GM23248 (cell line): ENCODE data around the gene GPC4. TPM values are rescaled to one million over a fixed set of nuclear protein-coding genes. Genes with fewer than 3 reads are reported as not detected.

Source experiments
- DNase-seq: peaks from one replicate; pipeline ENCODE4 v3.0.0-alpha.2; 2015
- H2AFZ ChIP-seq: fragments of 200-600 bp; sonication (generic); 2 replicates; pipeline ENCODE4 v1.6.1; 2016; ENCODE audit warnings: antibody characterized with exemption
- H3F3A ChIP-seq: fragments of 200-600 bp; sonication (generic); 2 replicates; pipeline ENCODE4 v1.6.1; 2016; ENCODE audit warnings: mild to moderate bottlenecking, antibody characterized with exemption, mixed run types; ENCODE audit not compliant: insufficient read depth
- H3K27ac ChIP-seq: fragments of 200-600 bp; sonication (generic); 2 replicates; pipeline ENCODE4 v1.5.1; 2016; ENCODE audit warnings: mild to moderate bottlenecking
- H3K27me3 ChIP-seq: fragments of 200-600 bp; sonication (generic); replicated peaks from 2 replicates; pipeline ENCODE4 v1.6.1; 2016; ENCODE audit warnings: mild to moderate bottlenecking; ENCODE audit not compliant: insufficient read depth
- H3K36me3 ChIP-seq: fragments of 200-600 bp; sonication (generic); 2 replicates; pipeline ENCODE4 v1.6.1; 2016; ENCODE audit warnings: low read depth, mild to moderate bottlenecking
- H3K4me1 ChIP-seq: fragments of 200-600 bp; sonication (generic); 2 replicates; pipeline ENCODE4 v1.6.1; 2016; ENCODE audit warnings: mild to moderate bottlenecking; ENCODE audit not compliant: insufficient read depth
- H3K4me2 ChIP-seq: fragments of 200-600 bp; sonication (generic); one replicate; pipeline ENCODE4 v1.6.1; 2016; ENCODE audit warnings: mild to moderate bottlenecking; ENCODE audit not compliant: unreplicated experiment
- H3K4me3 ChIP-seq: fragments of 200-600 bp; sonication (generic); 2 replicates; pipeline ENCODE4 v1.5.1; 2016; ENCODE audit warnings: mild to moderate bottlenecking
- H3K79me2 ChIP-seq: fragments of 200-600 bp; sonication (generic); 2 replicates; pipeline ENCODE4 v1.6.1; 2016; ENCODE audit warnings: mild to moderate bottlenecking; ENCODE audit not compliant: insufficient read depth
- H3K9ac ChIP-seq: fragments of 200-600 bp; sonication (generic); 2 replicates; pipeline ENCODE4 v1.6.1; 2016; ENCODE audit warnings: mild to moderate bottlenecking
- H3K9me2 ChIP-seq: fragments of 200-600 bp; sonication (generic); 2 replicates; pipeline ENCODE4 v1.6.1; 2016; ENCODE audit warnings: mixed run types, mild to moderate bottlenecking, moderate library complexity; ENCODE audit not compliant: insufficient read depth
- H3K9me3 ChIP-seq: fragments of 200-600 bp; sonication (generic); one replicate; pipeline ENCODE4 v1.6.1; 2017; ENCODE audit warnings: low read depth
- H4K20me1 ChIP-seq: fragments of 200-600 bp; sonication (generic); 2 replicates; pipeline ENCODE4 v1.6.0; 2016; ENCODE audit not compliant: insufficient read depth
- EZH2 ChIP-seq: fragments of 200-600 bp; sonication (generic); IDR thresholded peaks from 2 replicates; pipeline ENCODE4 v1.6.1; 2018; ENCODE audit warnings: antibody characterized with exemption, mild to moderate bottlenecking; ENCODE audit not compliant: insufficient read depth, poor library complexity, severe bottlenecking
- EZH2phosphoT487 ChIP-seq: fragments of 200-600 bp; sonication (generic); IDR thresholded peaks from 2 replicates; pipeline ENCODE4 v1.6.1; 2018; ENCODE audit warnings: antibody characterized with exemption, moderate library complexity, mild to moderate bottlenecking, low read depth; ENCODE audit not compliant: insufficient read depth
- WGBS, 2 experiments: methylation state at CpG; one replicate each; pipeline ENCODE4 v1.1.6; 2015 to 2017; ENCODE audit warnings: low lambda C conversion rate in 2 of 2, low coverage in 1 of 2; ENCODE audit errors: missing lambda C conversion rate in 2 of 2; 5-methylcytosine and 5-hydroxymethylcytosine counted together
- in situ Hi-C: fragments of 300-500 bp; cut with MboI; formaldehyde crosslinking; loops from 2 replicates; pipeline ENCODE4 v1.15.0; 2020
- polyA plus RNA-seq: library from polyadenylated mRNA; unstranded; fragments of >200 nt; fragmentation: Nextera tagmentation; extraction: Ambion mirVana; gene quantifications from 2 replicates; pipeline ENCODE4 v1.2.1, GENCODE V29; 2016
- total RNA-seq: library from RNA; depleted of rRNA; stranded (reverse); fragments of >200 nt; shearing (Covaris generic); gene quantifications from 2 replicates; pipeline ENCODE4 v1.2.3, GENCODE V29; 2014

Gene GPC4
- total and polyA plus RNA-seq, 2 experiments from 2014 or later, result 1.9 to 6.4 TPM

DNA sequence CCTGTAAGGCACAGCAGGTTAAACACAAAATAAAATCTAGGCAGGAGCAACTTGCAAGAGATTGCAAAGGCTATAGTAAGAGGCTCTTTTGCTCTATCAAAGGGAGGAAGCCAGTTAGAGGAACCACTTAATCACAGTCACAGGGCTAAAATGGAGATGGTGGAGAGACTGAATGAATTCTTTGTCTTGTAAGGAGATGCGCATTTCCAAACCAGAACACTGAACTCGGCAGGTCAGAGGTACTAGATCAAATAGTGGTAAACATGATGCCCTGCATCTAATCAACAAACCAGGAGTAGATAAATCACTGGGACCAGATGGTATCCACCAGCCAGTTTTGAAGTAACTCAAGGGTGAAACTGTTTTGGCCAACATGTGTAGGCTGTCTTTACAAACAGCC is 55.8 kb downstream of the GPC4 start:
- no peak for DNase-seq
- Histone ChIP-seq H3K4me2 (no peak overlapping the region), H3K36me3 (no peaks in the 10 kb centered on the region), H3K79me2 (no peaks in the 10 kb centered on the region), H3K4me1 (peaks cover 3% of the 10 kb centered on the region), H3K9me3 (no peaks in the 10 kb centered on the region), H3K9me2 (no peaks in the 10 kb centered on the region), H2AFZ (no peak overlapping the region), H4K20me1 (no peaks in the 10 kb centered on the region), H3K27me3 (no peaks in the 10 kb centered on the region), H3K9ac (no peak overlapping the region), H3F3A (peaks cover 8% of the 10 kb centered on the region), H3K4me3 (no peak overlapping the region), H3K27ac (no peak overlapping the region)
- no peak for TF ChIP-seq EZH2
- TF ChIP-seq EZH2phosphoT487, result no peak
- in situ Hi-C loops, result no loop called here
- WGBS, 2 experiments, result 86 to 92% methylated on average over 2 of the region's 2 CpGs

DNA sequence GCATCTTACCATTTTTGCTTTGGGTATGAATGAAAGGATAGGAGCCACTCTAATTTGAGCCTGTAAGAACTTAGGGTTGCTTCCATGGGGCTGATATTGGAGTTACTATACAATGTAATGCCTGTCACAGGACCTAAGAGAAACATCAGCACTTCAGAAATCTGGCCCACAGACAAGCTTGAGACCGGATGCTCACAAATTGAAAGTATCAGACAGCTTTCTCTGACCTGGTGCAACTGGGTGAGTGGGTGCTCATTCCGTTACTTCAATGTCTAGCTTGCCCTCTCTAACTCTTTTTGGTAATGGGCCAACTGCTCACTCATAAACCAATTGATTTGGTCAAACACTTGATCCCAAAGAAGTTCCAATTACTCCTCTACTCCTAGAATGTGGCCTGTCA is 62.1 kb downstream of the GPC4 start:
- in situ Hi-C loops, result no loop called here
- Histone ChIP-seq H3K4me3 (no peak overlapping the region), H3F3A (no peaks in the 10 kb centered on the region), H3K4me2 (no peak overlapping the region), H3K9me3 (no peaks in the 10 kb centered on the region), H2AFZ (no peak overlapping the region), H3K27me3 (no peaks in the 10 kb centered on the region), H4K20me1 (no peaks in the 10 kb centered on the region), H3K36me3 (no peaks in the 10 kb centered on the region), H3K79me2 (no peaks in the 10 kb centered on the region), H3K9ac (no peak overlapping the region), H3K9me2 (no peaks in the 10 kb centered on the region), H3K4me1 (no peaks in the 10 kb centered on the region), H3K27ac (no peak overlapping the region)
- 82 to 94% methylated on average over 2 of the region's 2 CpGs for WGBS, 2 experiments
- no peak for DNase-seq
- TF ChIP-seq EZH2phosphoT487 (no peak), EZH2 (no peak)

- DNase-seq, result peak; percentile 17
These were observed 64.5 kb downstream of the GPC4 start for GRCh38 chrX:133350751-133351150.

DNA sequence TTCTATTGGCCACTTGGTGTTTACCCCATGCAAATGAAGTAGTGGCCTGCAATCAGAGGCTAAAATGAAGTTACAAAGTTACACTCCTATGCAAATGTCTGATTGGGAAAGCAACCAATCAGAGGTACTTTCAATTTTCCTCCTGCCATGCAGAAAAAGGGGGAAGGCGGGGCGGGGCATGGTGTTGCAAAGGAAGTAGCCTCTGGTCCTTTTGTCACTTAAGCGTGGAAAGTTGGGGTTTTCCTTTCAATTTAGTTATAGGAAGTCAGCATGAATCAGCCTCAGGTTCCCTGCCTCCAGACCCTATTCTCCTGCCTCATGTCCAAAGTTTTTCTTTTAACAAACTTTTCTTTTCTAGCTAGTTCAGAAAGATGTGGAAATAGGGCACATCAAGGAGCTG is 69.3 kb downstream of the GPC4 start:
- Histone ChIP-seq H3K79me2 (no peaks in the 10 kb centered on the region), H3K9me2 (no peaks in the 10 kb centered on the region), H3K4me3 (no peak overlapping the region), H3K9me3 (no peaks in the 10 kb centered on the region), H3F3A (no peaks in the 10 kb centered on the region), H3K9ac (no peak overlapping the region), H4K20me1 (no peaks in the 10 kb centered on the region), H2AFZ (no peak overlapping the region), H3K4me2 (no peak overlapping the region), H3K4me1 (no peaks in the 10 kb centered on the region), H3K27ac (no peak overlapping the region), H3K36me3 (no peaks in the 10 kb centered on the region), H3K27me3 (no peaks in the 10 kb centered on the region)
- WGBS, 2 experiments, result 78 to 88% methylated on average over 2 to 3 of the region's 3 CpGs
- DNase-seq, result no peak
- TF ChIP-seq EZH2 (no peak), EZH2phosphoT487 (no peak)
- in situ Hi-C loops, result loop anchor here (25.0 kb wide), 1 partner anchor 316 kb away; no protein-coding TSS in a partner anchor

More at GRCh38 chrX:133350751-133351150, 64.5 kb downstream of the GPC4 start:
- in situ Hi-C loops, result no loop called here
- H3K36me3 ChIP-seq, result no peaks in the 10 kb centered on the region
- H4K20me1 ChIP-seq, result no peaks in the 10 kb centered on the region
- no peaks in the 10 kb centered on the region for H3K4me1 ChIP-seq
- H3K4me2 ChIP-seq, result no peak overlapping the region
- no peaks in the 10 kb centered on the region for H3K27me3 ChIP-seq
- TF ChIP-seq EZH2, result no peak
- no peak for TF ChIP-seq EZH2phosphoT487
- no peaks in the 10 kb centered on the region for H3F3A ChIP-seq
- H3K4me3 ChIP-seq, result no peak overlapping the region
- H3K27ac ChIP-seq, result no peak overlapping the region
- no peak overlapping the region for H3K9ac ChIP-seq
- WGBS, 2 experiments, result 11% methylated on average over 1 of the region's 1 CpG
- H3K9me3 ChIP-seq, result no peaks in the 10 kb centered on the region
- no peak overlapping the region for H2AFZ ChIP-seq
- no peaks in the 10 kb centered on the region for H3K79me2 ChIP-seq
- no peaks in the 10 kb centered on the region for H3K9me2 ChIP-seq

- H3K9me3 ChIP-seq, result no peaks in the 10 kb centered on the region
- no peaks in the 10 kb centered on the region for H3K4me1 ChIP-seq
- no peak overlapping the region for H3K27ac ChIP-seq
- no peak overlapping the region for H3K4me2 ChIP-seq
- H3F3A ChIP-seq, result no peaks in the 10 kb centered on the region
- no peaks in the 10 kb centered on the region for H3K79me2 ChIP-seq
- H4K20me1 ChIP-seq, result no peaks in the 10 kb centered on the region
- in situ Hi-C loops, result loop anchor here (25.0 kb wide), 1 partner anchor 323 kb away; no protein-coding TSS in a partner anchor
- no peak overlapping the region for H3K4me3 ChIP-seq
- no peak overlapping the region for H3K9ac ChIP-seq
- no peak for DNase-seq
- no peaks in the 10 kb centered on the region for H3K9me2 ChIP-seq
- no peaks in the 10 kb centered on the region for H3K27me3 ChIP-seq
- 13 to 28% methylated on average over 2 of the region's 2 CpGs for WGBS, 2 experiments
- H3K36me3 ChIP-seq, result no peaks in the 10 kb centered on the region
- H2AFZ ChIP-seq, result no peak overlapping the region
- TF ChIP-seq EZH2phosphoT487 (no peak), EZH2 (no peak)
These were observed 75.7 kb downstream of the GPC4 start for GRCh38 chrX:133339566-133339965.
